IMR-90 (cell line): ENCODE results near the gene CALML3. TPM values are rescaled to one million over a fixed set of nuclear protein-coding genes. Genes with fewer than 3 reads are reported as not detected.
A peak's percentile ranks its signal among the peaks of the same experiment; 100 is the strongest.

Experiments
- ATAC-seq: fragments of 200-7000 bp; cut with Tn5 transposase; 2 replicates; pipeline ENCODE4 v1.9.1; 2020; ENCODE audit warnings: low read depth, mild to moderate bottlenecking, moderate library complexity
- BruUV-seq: library from RNA; stranded (reverse); fragments of 400-500 nt; replicated peaks from 2 replicates; lab custom pipeline; 2021; lab: Mats Ljungman, UMichigan
- CTCF ChIA-PET: fragments of 300-600 bp; formaldehyde crosslinking; extraction: SDS; loops from one replicate; lab custom pipeline; 2021; ENCODE audit warnings: antibody characterized with exemption; lab: Yijun Ruan, JAX
- POLR2A ChIA-PET: fragments of 300-600 bp; sonication (Branson Sonifier 250); formaldehyde crosslinking; loops from one replicate; lab custom pipeline; 2022; ENCODE audit warnings: antibody characterized with exemption; ENCODE audit not compliant: unreplicated experiment; lab: Charles Lee
- DNase-seq: peaks from one replicate; pipeline ENCODE4 v3.0.0; 2013
- H2AFZ ChIP-seq: replicated peaks from 2 replicates; pipeline ENCODE3; 2013; ENCODE audit warnings: low read length, mild to moderate bottlenecking; ENCODE audit not compliant: poor library complexity
- H2AK5ac ChIP-seq: 2 replicates; pipeline ENCODE4 v1.6.1; 2013; ENCODE audit warnings: low read depth, low read length, inconsistent platforms
- H2AK9ac ChIP-seq: replicated peaks from 2 replicates; pipeline ENCODE3; 2013; ENCODE audit warnings: mild to moderate bottlenecking, low read depth, low read length, moderate library complexity; ENCODE audit not compliant: poor library complexity
- H2BK120ac ChIP-seq: 2 replicates; pipeline ENCODE4 v1.6.1; 2013; ENCODE audit warnings: low read depth, low read length, inconsistent platforms
- H2BK15ac ChIP-seq: 3 replicates; pipeline ENCODE4 v1.6.1; 2013; ENCODE audit warnings: low read depth, low read length, inconsistent platforms
- H2BK20ac ChIP-seq: 2 replicates; pipeline ENCODE4 v1.6.1; 2013; ENCODE audit warnings: low read depth, mild to moderate bottlenecking, inconsistent platforms, low read length, moderate library complexity
- H2BK5ac ChIP-seq: 2 replicates; pipeline ENCODE4 v1.6.1; 2013; ENCODE audit warnings: mild to moderate bottlenecking, low read depth, low read length, inconsistent platforms; ENCODE audit not compliant: poor library complexity, severe bottlenecking
- H3K14ac ChIP-seq: replicated peaks from 2 replicates; pipeline ENCODE4 v1.6.1; 2013; ENCODE audit warnings: low read depth, low read length, inconsistent platforms
- H3K18ac ChIP-seq: 2 replicates; pipeline ENCODE4 v1.6.1; 2013; ENCODE audit warnings: low read depth, low read length, control low read depth
- H3K23ac ChIP-seq: 2 replicates; pipeline ENCODE4 v1.6.1; 2013; ENCODE audit warnings: low read depth, low read length, inconsistent platforms
- H3K27ac ChIP-seq: 2 replicates; pipeline ENCODE4 v1.5.1; 2013; ENCODE audit warnings: mild to moderate bottlenecking, control low read depth, low read length; ENCODE audit not compliant: insufficient read depth
- H3K27me3 ChIP-seq: 2 replicates; pipeline ENCODE4 v1.6.1; 2013; ENCODE audit warnings: low read length; ENCODE audit not compliant: control insufficient read depth, insufficient read depth
- H3K36me3 ChIP-seq: 2 replicates; pipeline ENCODE4 v1.6.1; 2013; ENCODE audit warnings: low read length, mixed read lengths; ENCODE audit not compliant: control insufficient read depth, insufficient read depth
- H3K4ac ChIP-seq: 2 replicates; pipeline ENCODE4 v1.6.1; 2013; ENCODE audit warnings: low read depth, low read length, inconsistent platforms
- H3K4me1 ChIP-seq: 2 replicates; pipeline ENCODE4 v1.6.1; 2013; ENCODE audit warnings: low read length, mixed read lengths; ENCODE audit not compliant: control insufficient read depth, insufficient read depth
- H3K4me2 ChIP-seq: 2 replicates; pipeline ENCODE4 v1.6.1; 2013; ENCODE audit warnings: low read depth, mild to moderate bottlenecking, control low read depth, low read length, moderate library complexity
- H3K4me3 ChIP-seq: 2 replicates; pipeline ENCODE4 v1.5.1; 2013; ENCODE audit warnings: low read depth, mild to moderate bottlenecking, control low read depth, low read length, moderate library complexity; ENCODE audit not compliant: insufficient read depth
- H3K56ac ChIP-seq: 2 replicates; pipeline ENCODE4 v1.6.1; 2013; ENCODE audit warnings: low read length, inconsistent platforms; ENCODE audit not compliant: insufficient read depth; ENCODE audit errors: extremely low read depth
- H3K79me1 ChIP-seq, 2 experiments: 2 replicates each; pipeline ENCODE4 v1.6.1; 2013; ENCODE audit warnings: low read length in 2 of 2, inconsistent platforms in 1 of 2, low read depth in 1 of 2
- H3K9ac ChIP-seq: 2 replicates; pipeline ENCODE4 v1.6.1; 2013; ENCODE audit warnings: low read depth, low read length, control low read depth
- H3K9me1 ChIP-seq: 2 replicates; pipeline ENCODE4 v1.6.1; 2013; ENCODE audit warnings: low read length, inconsistent platforms; ENCODE audit not compliant: insufficient read depth
- H3K9me3 ChIP-seq: 2 replicates; pipeline ENCODE4 v1.6.1; 2013; ENCODE audit warnings: low read length; ENCODE audit not compliant: control insufficient read depth, insufficient read depth
- H4K20me1 ChIP-seq: 2 replicates; pipeline ENCODE4 v1.6.1; 2013; ENCODE audit warnings: low read length, inconsistent platforms; ENCODE audit not compliant: insufficient read depth
- H4K5ac ChIP-seq: 2 replicates; pipeline ENCODE4 v1.6.1; 2013; ENCODE audit warnings: mild to moderate bottlenecking, low read depth, low read length, control low read depth
- H4K8ac ChIP-seq, 2 experiments: 2 replicates each; pipeline ENCODE4 v1.6.1; 2013; ENCODE audit warnings: low read depth in 2 of 2, low read length in 2 of 2, control low read depth in 1 of 2, inconsistent platforms in 1 of 2
- H4K91ac ChIP-seq: 2 replicates; pipeline ENCODE4 v1.6.1; 2013; ENCODE audit warnings: low read depth, low read length, inconsistent platforms; ENCODE audit not compliant: insufficient read depth
- RFX5 ChIP-seq: IDR thresholded peaks from 2 replicates; pipeline ENCODE4 v1.8.0; 2012; ENCODE audit warnings: low read depth, mild to moderate bottlenecking, low read length, moderate library complexity
- WGBS, 2 experiments: methylation state at CpG; one replicate each; pipeline versions ENCODE4 v1.1.5 to v1.1.7; 2013; ENCODE audit warnings: missing lambda C conversion rate in 2 of 2; ENCODE audit not compliant: insufficient read length in 1 of 2; ENCODE audit errors: extremely low coverage in 2 of 2; 5-methylcytosine and 5-hydroxymethylcytosine counted together
- dilution Hi-C: fragments of 300-500 bp; cut with HindIII; formaldehyde crosslinking; loops from one replicate; pipeline ENCODE4 v1.14.3; 2018; ENCODE audit warnings: low sequenced_read_pairs; ENCODE audit not compliant: unreplicated experiment
- in situ Hi-C: fragments of 300-500 bp; cut with MboI; formaldehyde crosslinking; loops from 3 replicates; pipeline ENCODE4 v1.14.3; 2019; ENCODE audit warnings: low sequenced_read_pairs, inconsistent platforms, mixed read lengths
- intact Hi-C: fragments of 100-400 bp; cut with micrococcal nuclease; formaldehyde crosslinking; loops from 2 replicates; pipeline ENCODE4 v1.10.0; 2022
- polyA plus RNA-seq, 3 experiments: library from polyadenylated mRNA; depleted of rRNA; stranded (reverse); fragments of >200 nt; gene quantifications; 2 replicates each; pipeline ENCODE4 v1.2.3, GENCODE V29; 2012; ENCODE audit warnings: low replicate concordance in 1 of 3
- total RNA-seq: library from RNA; depleted of rRNA; stranded (reverse); fragments of >200 nt; gene quantifications from 2 replicates; pipeline ENCODE4 v1.2.3, GENCODE V29; 2012

CALML3 gene
- total and polyA plus RNA-seq, 2 of the 4 experiments (the other 2 are of a cell fraction): not detected

DNA sequence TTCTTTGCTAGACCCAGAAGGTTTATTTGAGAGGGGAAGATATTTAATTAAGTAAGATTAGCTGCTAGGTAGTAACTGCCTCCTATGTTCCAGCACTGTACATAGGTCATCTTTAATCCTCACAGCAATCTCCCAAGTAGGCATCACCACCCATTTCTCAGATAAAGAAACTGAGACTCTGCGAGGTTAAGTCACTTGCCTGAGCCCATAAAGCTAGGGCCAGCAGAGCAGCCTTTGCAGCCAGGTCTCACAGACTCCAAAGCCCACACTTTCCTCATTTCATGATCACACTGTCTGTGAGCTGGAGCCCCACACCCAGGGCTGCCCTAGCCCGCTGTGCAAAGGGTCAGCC lies 20.6 kb downstream of the CALML3 start:
- peak overlapping the region; percentile 43 for H4K5ac ChIP-seq
- H3K18ac ChIP-seq: peak overlapping the region; percentile 47
- peak overlapping the region; percentile 79 for H3K27ac ChIP-seq
- peaks cover 43% of the 10 kb centered on the region for H3K4me1 ChIP-seq
- ChIA-PET CTCF (interaction anchor here (0.7 to 0.9 kb wide), 2 partner anchors 9 to 111 kb away, joined by 3 to 13 read pairs; no protein-coding TSS in a partner anchor), POLR2A (no interaction called here)
- peaks cover 34% of the 10 kb centered on the region for H3K9me1 ChIP-seq
- no peak overlapping the region for H3K56ac ChIP-seq
- no TSS peak for BruUV-seq
- H4K8ac ChIP-seq: peak overlapping the region; percentile 14 to 70; a peak in 3 of 4 replicates
- H2AFZ ChIP-seq: peak overlapping the region; percentile 47
- H4K20me1 ChIP-seq: no peaks in the 10 kb centered on the region
- H4K91ac ChIP-seq: peak overlapping the region; percentile 75
- H3K79me1 ChIP-seq: peaks cover 0 to 20% of the 10 kb centered on the region in 2 experiments; a peak in 2 of 4 replicates
- H2BK5ac ChIP-seq: peak overlapping the region; percentile 51
- no peaks in the 10 kb centered on the region for H3K36me3 ChIP-seq
- peaks cover 7% of the 10 kb centered on the region; the same call in 1 of the 2 replicates for H3K9me3 ChIP-seq
- in situ Hi-C loops (no loop called here), dilution Hi-C loops (no loop called here), intact Hi-C loops (loop anchor here (5.0 kb wide), 1 partner anchor 77 kb away; no protein-coding TSS in a partner anchor)
- WGBS, 2 experiments: 63% methylated on average over 1 of the region's 2 CpGs; no CpG with 5 or more reads in 1 of the 2 experiments
- no peak overlapping the region for H3K9ac ChIP-seq
- H3K4me2 ChIP-seq: peak overlapping the region; percentile 2; the same call in 1 of the 2 replicates
- H2BK15ac ChIP-seq: peak overlapping the region; percentile 83; the same call in 2 of the 3 replicates
- peak overlapping the region; percentile 59 for H2AK9ac ChIP-seq
- no peaks in the 10 kb centered on the region for H3K27me3 ChIP-seq
- no peak for ATAC-seq
- H3K14ac ChIP-seq: peak overlapping the region; percentile 83
- no peak for DNase-seq
- TF ChIP-seq RFX5: no peak
- peak overlapping the region; percentile 32; the same call in 1 of the 2 replicates for H3K23ac ChIP-seq
- H3K4ac ChIP-seq: peak overlapping the region; percentile 83
- peak overlapping the region; percentile 90 for H2AK5ac ChIP-seq
- peak overlapping the region; percentile 88 for H2BK120ac ChIP-seq
- peak overlapping the region; percentile 71 for H2BK20ac ChIP-seq
- no peak overlapping the region for H3K4me3 ChIP-seq
